HG03159 (cell line): ENCODE measurements around the gene ZNF621.
A peak's percentile ranks its signal among the peaks of the same experiment; 100 is the strongest.

Source experiments
- ATAC-seq: cut with Tn5 transposase; IDR thresholded peaks from one replicate; pipeline ENCODE4 v1.9.1; 2021; ENCODE audit warnings: mild to moderate bottlenecking, moderate library complexity; ENCODE audit not compliant: unreplicated experiment

ZNF621 gene

GRCh38 chr3:40524568-40525285, at the start of gene ZNF621:
Gene ZNF621 (plus strand): TSS chr3:40524960. CDS start chr3:40525841, 881 bp downstream.
- peak; percentile 99 for ATAC-seq

GRCh38 chr3:40476478-40477470, 48.0 kb upstream of the ZNF621 start, which contains the start of gene ZNF619:
Gene ZNF619 (plus strand): TSS chr3:40477122. CDS start chr3:40477980, 858 bp downstream.
- peak; percentile 72 for ATAC-seq

DNA sequence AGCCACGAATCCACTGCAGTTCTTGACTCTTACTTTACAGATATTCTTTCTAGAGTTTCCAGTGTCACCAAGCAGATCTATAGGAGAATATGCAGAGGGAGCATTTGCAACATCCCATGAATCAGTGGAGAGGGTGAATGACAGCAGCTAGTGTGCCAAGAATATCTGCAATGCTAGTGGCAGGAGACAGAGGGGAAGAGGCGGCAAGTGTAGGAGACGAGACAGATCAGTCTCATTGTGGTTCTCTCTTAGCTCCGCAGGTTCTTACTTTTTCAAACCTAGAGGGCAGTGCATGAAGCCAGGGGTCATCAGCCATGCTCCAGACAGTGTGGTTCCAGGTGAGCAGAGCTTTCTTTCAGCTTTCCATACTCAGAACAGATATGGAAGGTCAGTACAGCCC, 47.1 kb upstream of the ZNF621 start:
- ATAC-seq: no peak

DNA sequence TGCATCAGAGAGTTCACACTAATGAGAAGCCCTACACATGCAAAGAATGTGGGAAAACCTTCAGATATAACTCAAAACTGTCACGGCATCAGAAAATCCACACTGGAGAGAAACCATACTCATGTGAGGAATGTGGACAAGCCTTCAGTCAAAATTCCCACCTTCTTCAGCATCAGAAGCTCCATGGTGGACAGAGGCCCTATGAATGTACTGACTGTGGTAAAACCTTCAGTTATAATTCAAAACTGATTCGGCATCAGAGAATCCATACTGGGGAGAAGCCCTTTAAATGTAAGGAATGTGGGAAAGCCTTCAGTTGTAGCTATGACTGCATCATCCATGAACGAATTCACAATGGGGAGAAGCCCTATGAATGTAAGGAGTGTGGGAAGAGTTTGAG, 37.6 kb upstream of the ZNF621 start:
- no peak for ATAC-seq

GRCh38 chr3:40490916-40491315, 33.8 kb upstream of the ZNF621 start:
- no peak for ATAC-seq

- ATAC-seq: no peak
These were observed 30.1 kb upstream of the ZNF621 start for GRCh38 chr3:40494698-40495097.

- ATAC-seq: no peak
These were observed 27.5 kb upstream of the ZNF621 start for GRCh38 chr3:40497288-40497687.

- no peak for ATAC-seq
These were observed 24.8 kb upstream of the ZNF621 start for GRCh38 chr3:40499952-40500351.

DNA sequence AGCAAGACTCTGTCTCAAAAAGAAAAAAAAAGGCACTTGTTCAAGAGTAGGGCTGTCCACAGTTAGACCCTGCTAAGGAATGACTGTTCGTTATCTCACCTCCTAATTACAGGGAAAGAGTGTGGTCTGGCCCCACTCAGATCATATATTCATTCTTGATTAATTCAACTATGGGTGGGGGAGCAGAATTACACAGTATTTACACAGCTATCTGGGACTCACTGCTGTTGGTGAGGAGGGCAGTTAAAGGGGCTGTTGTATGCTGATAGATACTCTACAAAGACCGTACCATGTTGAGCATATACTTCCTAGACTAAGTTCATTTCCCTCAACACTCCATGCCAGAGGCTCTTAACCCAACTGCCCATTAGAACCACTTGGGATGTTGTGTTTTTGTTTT, 22.7 kb upstream of the ZNF621 start:
- no peak for ATAC-seq

DNA sequence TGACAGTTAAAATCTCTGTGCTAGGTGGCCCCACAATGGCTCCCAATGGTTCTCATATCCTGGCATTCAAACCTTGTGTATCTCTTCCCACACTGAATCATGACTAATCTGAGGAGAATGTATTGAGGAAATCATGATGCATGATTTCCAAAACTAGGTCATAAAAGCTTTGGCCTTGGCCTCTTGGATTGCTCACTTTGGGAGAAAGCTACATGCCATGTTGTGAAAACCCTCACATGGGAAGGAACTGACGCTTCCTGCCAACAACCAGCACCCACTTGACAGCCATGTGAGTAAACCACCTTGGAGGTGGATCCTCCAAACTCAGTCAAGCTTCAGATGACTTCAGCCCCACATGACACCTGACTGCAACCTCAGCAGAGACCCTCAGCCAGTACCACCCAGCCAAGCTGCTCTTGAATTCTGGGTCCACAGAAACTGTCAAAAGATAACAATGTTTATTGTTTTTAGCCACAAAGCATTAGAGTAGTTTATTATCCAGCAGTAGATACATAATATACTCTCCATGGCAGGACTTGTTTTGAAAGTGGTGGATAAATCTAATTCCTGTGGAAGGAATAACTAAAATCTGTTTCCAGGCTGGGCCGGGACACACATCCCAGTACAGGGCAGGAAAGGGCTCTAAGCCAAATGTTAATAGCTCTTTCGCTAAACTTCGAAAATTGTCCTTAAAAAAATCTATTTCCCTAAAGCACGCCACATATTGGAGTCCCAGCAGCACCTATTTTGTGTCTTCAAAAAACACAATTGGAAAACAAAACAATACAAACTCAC, 19.9 kb upstream of the ZNF621 start:
- ATAC-seq: no peak

DNA sequence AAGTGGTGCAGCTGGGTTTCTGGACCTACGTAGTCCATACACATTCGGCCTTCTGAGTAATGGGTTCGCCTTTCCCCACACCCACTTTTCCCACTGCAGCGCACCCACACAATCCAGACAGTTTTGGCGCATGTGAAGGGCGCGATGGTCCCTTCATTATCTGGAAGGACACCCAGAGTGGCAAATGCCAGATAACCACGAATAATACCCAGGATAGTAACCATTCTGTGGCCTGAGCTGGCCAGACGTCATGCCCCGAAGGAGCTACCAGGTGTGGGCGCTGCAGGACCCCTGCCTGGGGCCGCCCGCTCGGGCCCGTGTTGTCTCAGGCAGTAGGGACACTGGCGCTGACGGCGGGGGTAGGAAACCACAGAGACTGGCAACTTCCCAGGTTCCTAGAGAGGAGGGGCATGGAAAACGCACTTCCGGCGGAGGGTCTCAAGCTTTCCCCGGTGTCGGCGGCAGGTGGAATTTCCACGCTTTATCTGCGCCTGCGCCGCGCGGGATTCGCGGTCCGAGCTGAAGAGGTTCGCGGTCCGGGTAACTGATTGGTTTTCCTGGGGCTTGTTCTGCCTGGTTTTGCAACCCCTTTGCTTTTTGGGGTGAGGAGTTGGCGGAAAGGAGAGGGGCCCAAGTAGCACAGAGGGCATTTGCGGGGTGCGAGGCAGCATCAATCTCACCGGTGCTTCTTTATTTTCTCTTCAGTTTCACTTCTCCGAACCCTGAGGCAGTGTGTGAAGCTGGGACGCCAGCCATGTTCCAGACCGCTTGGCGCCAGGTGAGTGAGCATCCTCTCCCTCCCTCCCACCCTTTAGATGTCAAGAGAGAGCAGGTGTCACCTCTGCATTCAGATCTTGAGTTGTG, 18.9 kb upstream of the ZNF621 start, which contains the start of gene ZNF620:
TSS of gene ZNF620 (plus strand) at position 441 of the 864 bp plus-strand sequence. CDS start at position 755, 314 bp downstream.
- ATAC-seq: peak; percentile 81

DNA sequence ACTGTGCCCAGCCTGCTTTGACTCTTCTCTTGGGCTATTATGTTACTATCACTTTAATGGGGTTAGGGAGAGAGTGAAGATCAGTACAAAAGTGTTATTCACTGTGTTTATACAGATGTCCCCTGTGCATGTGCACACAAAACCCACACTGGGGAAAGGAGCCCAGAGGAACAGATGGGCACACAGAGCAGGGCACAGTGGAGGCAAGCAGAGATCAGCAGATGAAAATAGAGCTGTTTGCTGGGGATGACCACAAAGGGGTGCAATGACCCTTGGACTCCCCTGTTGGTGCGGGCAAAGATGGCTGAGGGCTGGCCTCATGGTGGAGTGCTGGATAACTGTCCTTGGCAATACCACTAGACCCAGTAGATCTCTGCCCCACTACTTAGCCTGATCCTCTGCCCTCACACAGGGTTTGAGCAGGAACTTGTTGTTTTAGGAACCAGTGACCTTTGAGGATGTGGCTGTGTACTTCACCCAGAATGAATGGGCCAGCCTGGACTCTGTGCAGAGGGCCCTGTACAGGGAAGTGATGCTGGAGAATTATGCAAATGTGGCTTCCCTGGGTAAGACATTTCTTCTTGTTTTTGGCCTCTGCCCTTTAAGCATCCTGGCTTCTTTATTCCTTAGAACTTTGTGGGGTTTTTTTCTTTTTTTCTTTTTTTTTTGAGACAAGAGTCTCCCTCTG, 13.6 kb upstream of the ZNF621 start:
- no peak for ATAC-seq

- ATAC-seq: no peak
These were observed 8.6 kb upstream of the ZNF621 start for GRCh38 chr3:40516201-40516600.

DNA sequence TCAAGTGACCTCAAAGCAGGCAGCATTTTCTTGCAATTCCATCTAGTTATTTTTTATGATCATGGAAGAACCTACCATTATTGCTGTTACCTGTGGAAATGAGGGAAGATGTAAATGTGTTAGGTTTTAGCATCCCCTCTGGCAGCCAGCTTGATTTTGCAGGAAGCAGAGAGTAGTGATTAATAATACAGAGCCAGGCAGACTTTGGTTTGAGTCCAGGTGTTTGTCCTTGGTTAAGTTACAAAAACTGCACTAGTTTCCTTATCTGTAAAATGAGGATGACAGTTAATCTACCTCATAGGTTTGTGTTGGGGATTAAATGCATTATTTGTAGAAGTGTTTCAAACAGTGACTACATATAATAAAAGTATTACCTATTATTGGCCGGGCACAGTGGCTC, 6.7 kb upstream of the ZNF621 start:
- ATAC-seq: no peak

- no peak for ATAC-seq
These were observed 5.9 kb upstream of the ZNF621 start for GRCh38 chr3:40518848-40519247.

DNA sequence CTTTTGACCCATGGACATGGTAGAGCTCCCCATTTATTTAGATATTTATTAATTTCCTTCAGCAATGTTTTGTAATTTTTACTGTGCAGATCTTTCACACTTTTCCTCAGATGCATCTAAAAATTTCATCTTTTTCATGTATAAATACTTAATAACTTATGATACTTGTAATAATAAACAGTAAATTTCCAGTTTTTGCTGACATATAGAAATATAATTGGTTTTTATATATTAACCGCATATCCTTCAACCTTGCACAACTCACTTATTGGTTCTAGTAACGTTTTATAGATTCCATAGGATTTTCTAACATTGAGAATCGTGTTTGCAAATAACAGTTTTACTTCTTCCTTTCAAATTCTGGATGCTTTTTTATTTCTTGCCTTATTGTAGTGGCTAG, 3.5 kb upstream of the ZNF621 start:
- ATAC-seq: no peak

GRCh38 chr3:40523781-40524180, 979 bp upstream of the ZNF621 start:
- no peak for ATAC-seq

- peak; percentile 28 for ATAC-seq
These were observed 565 bp upstream of the ZNF621 start for GRCh38 chr3:40524222-40524567.

DNA sequence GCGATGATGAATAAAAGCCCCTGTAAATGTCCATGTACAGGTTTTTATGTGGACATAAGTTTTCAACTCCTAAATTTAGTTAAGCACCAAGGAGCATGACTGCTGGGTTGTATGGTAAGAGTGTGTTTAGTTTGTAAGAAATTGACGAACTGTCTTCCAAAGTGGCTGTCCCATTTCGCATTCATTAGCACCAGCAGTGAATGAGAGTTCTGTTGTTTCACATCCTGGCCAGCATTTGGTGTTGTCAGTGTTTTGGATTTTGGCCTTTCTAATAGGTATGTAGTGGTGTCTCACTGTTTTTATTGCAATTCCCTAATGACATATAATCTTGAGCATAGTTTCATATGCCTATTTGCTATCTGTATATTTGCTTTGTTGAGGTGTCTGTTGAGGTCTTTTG, 3.7 kb downstream of the ZNF621 start:
- ATAC-seq: no peak
